Measurements from ENCODE around the gene BIRC5.

- TF ChIP-seq EP300 (IDR thresholded peaks at IDR 0.05) (no peak), POLR2AphosphoS5 (IDR thresholded peaks at IDR 0.05) (no peak), CTCF (IDR thresholded peaks at IDR 0.05) (no peak), POLR2A (IDR thresholded peaks at IDR 0.05; ENCODE audit: low read depth) (no peak)
Observed at GRCh38 chr17:78204387-78205123, 9.5 kb upstream of the BIRC5 start.
